HepG2 (cell line): ENCODE results near the gene KDM3A. TPM values are rescaled to one million over a fixed set of nuclear protein-coding genes. Genes with fewer than 3 reads are reported as not detected.

ENCODE experiments used
- ATAC-seq: fragments of 200-7000 bp; cut with Tn5 transposase; 3 replicates; pipeline ENCODE4 v1.9.1; 2020; ENCODE audit warnings: mild to moderate bottlenecking, moderate library complexity
- BruUV-seq: library from RNA; stranded (reverse); fragments of 400-500 nt; replicated peaks from 2 replicates; lab custom pipeline; 2021; lab: Mats Ljungman, UMichigan
- CTCF ChIA-PET: fragments of 300-600 bp; formaldehyde crosslinking; extraction: SDS; loops from one replicate; lab custom pipeline; 2021; ENCODE audit warnings: low total read pairs, inconsistent platforms, low intra/inter-chr PET ratio; lab: Yijun Ruan, JAX
- POLR2A ChIA-PET: fragments of 350-600 bp; sonication (Branson Sonifier 250); formaldehyde crosslinking; loops from one replicate; lab custom pipeline; 2020; ENCODE audit warnings: antibody characterized with exemption, inconsistent platforms; lab: Yijun Ruan, JAX
- DNase-seq: peaks from one replicate; pipeline ENCODE4 v3.0.0-alpha.2; 2015; ENCODE audit warnings: low spot score
- FAIRE-seq: peaks from 3 replicates; lab custom pipeline; 2011; peaks lifted over from hg19 to GRCh38; lab: Jason Lieb, UNC
- H2AFZ ChIP-seq: one replicate; pipeline ENCODE4 v1.6.1; 2011; ENCODE audit warnings: low read length, inconsistent platforms
- H3K27ac ChIP-seq: fragments of 300-600 bp; 3 replicates; pipeline ENCODE4 v1.8.0; 2011; ENCODE audit warnings: mixed run types, mild to moderate bottlenecking, mixed read lengths, low read length, inconsistent platforms; ENCODE audit not compliant: insufficient read depth; ENCODE audit errors: extremely low read length
- H3K27me3 ChIP-seq, 2 experiments: fragments of 200-600 bp in 1 of 2; 2 replicates in 1 of 2; 3 replicates in 1 of 2; pipeline versions ENCODE4 v1.6.0 to v1.8.0; 2011; ENCODE audit warnings: low read length in 2 of 2, mild to moderate bottlenecking in 2 of 2, moderate library complexity in 2 of 2, inconsistent platforms in 1 of 2; ENCODE audit not compliant: insufficient read depth in 2 of 2, control insufficient read depth in 1 of 2
- H3K36me3 ChIP-seq, 2 experiments: fragments of 200-600 bp in 1 of 2; replicated peaks in 1 of 2; 2 replicates in 1 of 2; 3 replicates in 1 of 2; pipeline versions ENCODE4 v1.5.1 to v1.8.0; 2011; ENCODE audit warnings: low read length in 2 of 2, inconsistent platforms in 1 of 2; ENCODE audit not compliant: insufficient read depth in 2 of 2, control insufficient read depth in 1 of 2
- H3K4me1 ChIP-seq: 2 replicates; pipeline ENCODE4 v1.5.1; 2012; ENCODE audit warnings: low read length, inconsistent platforms; ENCODE audit not compliant: insufficient read depth
- H3K4me2 ChIP-seq: 2 replicates; pipeline ENCODE4 v1.6.0; 2011; ENCODE audit warnings: low read depth, low read length, inconsistent platforms
- H3K4me3 ChIP-seq, 3 experiments: fragments of 200-600 bp in 1 of 3; sonication (generic), shearing (Covaris generic) in 1 of 3; replicated peaks in 1 of 3; 2 replicates each; pipeline ENCODE4 v1.5.1; 2011 to 2016; ENCODE audit warnings: low read length in 3 of 3, inconsistent platforms in 2 of 3, low read depth in 2 of 3, mild to moderate bottlenecking in 2 of 3, control low read depth in 1 of 3, mixed read lengths in 1 of 3; ENCODE audit not compliant: insufficient read depth in 1 of 3
- H3K79me2 ChIP-seq: one replicate; pipeline ENCODE4 v1.6.1; 2011; ENCODE audit warnings: low read length, inconsistent platforms; ENCODE audit not compliant: insufficient read depth
- H3K9ac ChIP-seq: 2 replicates; pipeline ENCODE4 v1.6.0; 2011; ENCODE audit warnings: mild to moderate bottlenecking, low read depth, low read length, inconsistent platforms; ENCODE audit not compliant: insufficient read depth
- H3K9me3 ChIP-seq: 2 replicates; pipeline ENCODE4 v1.5.1; 2012; ENCODE audit warnings: mild to moderate bottlenecking, low read length
- H4K20me1 ChIP-seq: 2 replicates; pipeline ENCODE4 v1.6.0; 2011; ENCODE audit warnings: inconsistent platforms, mild to moderate bottlenecking, low read length, moderate library complexity; ENCODE audit not compliant: insufficient read depth
- TAF1 ChIP-seq: sonication (generic); formaldehyde crosslinking; IDR thresholded peaks from 2 replicates; pipeline ENCODE4 v1.4.0; 2020; ENCODE audit warnings: missing genetic modification reagents
- ZNF367 ChIP-seq: sonication (generic); formaldehyde crosslinking; IDR thresholded peaks from 2 replicates; pipeline ENCODE4 v1.4.0; 2020; ENCODE audit warnings: missing genetic modification reagents, borderline replicate concordance
- ZNF512 ChIP-seq: sonication (generic); formaldehyde crosslinking; IDR thresholded peaks from 2 replicates; pipeline ENCODE4 v1.4.0; 2020; ENCODE audit warnings: mild to moderate bottlenecking, missing genetic modification reagents
- ZNF564 ChIP-seq: sonication (generic); formaldehyde crosslinking; IDR thresholded peaks from 2 replicates; pipeline ENCODE4 v1.8.1; 2023; ENCODE audit warnings: mild to moderate bottlenecking, missing genetic modification reagents
- ZNF674 ChIP-seq: sonication (generic); formaldehyde crosslinking; IDR thresholded peaks from 2 replicates; pipeline ENCODE4 v1.5.0; 2020; ENCODE audit warnings: low read depth, mild to moderate bottlenecking, missing genetic modification reagents
- WGBS: methylation state at CpG from one replicate; pipeline ENCODE4 v1.1.6; 2017; ENCODE audit warnings: low lambda C conversion rate; 5-methylcytosine and 5-hydroxymethylcytosine counted together
- in situ Hi-C: cut with HindIII; loops from 2 replicates; pipeline ENCODE4 v1.10.0; 2017; ENCODE audit warnings: low pct_unique_long_range_greater_than_20kb; ENCODE audit not compliant: extremely low pct_ligation_motif_present
- intact Hi-C: fragments of 100-400 bp; cut with micrococcal nuclease; formaldehyde crosslinking; loops from one replicate; pipeline ENCODE4 v1.10.0; 2022; ENCODE audit not compliant: unreplicated experiment
- polyA plus RNA-seq, 8 experiments: library from polyadenylated mRNA; depleted of rRNA in 3 of 8; stranded (reverse) in 7 of 8; unstranded in 1 of 8; fragments of >200 nt; fragmentation: Illumina TruSeq in 4 of 8; extraction: Trizol in 4 of 8; gene quantifications; 2 replicates each; pipeline versions ENCODE4 v1.2.1 to v1.2.3, GENCODE V29; 2011 to 2016; ENCODE audit warnings: low read depth in 4 of 8, missing spikeins in 1 of 8, mixed read lengths in 1 of 8; ENCODE audit not compliant: insufficient read depth in 1 of 8
- total RNA-seq, 5 experiments: library from RNA; depleted of rRNA; stranded (reverse); fragments of >200 nt; fragmentation: Illumina TruSeq; extraction: Trizol; gene quantifications; 2 replicates each; pipeline ENCODE4 v1.2.3, GENCODE V29; 2016; ENCODE audit warnings: low read depth in 1 of 5
- TF ChIP-seq, protein P1 (sequence below): sonication (generic); formaldehyde crosslinking; IDR thresholded peaks from 2 replicates; pipeline ENCODE4 v1.4.0; 2020; ENCODE audit warnings: mild to moderate bottlenecking, missing genetic modification reagents

The KDM3A gene
- total and polyA plus RNA-seq, 2 of the 13 experiments (the other 11 are each of a cell fraction or from before 2014, with no cell fraction given): 21.0 to 70.2 TPM

GRCh38 chr2:86411396-86411795, 29.8 kb upstream of the KDM3A start (continued):
- TF ChIP-seq, protein P1, sequence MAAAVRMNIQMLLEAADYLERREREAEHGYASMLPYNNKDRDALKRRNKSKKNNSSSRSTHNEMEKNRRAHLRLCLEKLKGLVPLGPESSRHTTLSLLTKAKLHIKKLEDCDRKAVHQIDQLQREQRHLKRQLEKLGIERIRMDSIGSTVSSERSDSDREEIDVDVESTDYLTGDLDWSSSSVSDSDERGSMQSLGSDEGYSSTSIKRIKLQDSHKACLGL (CRISPR knock-in tag): no peak
- TF ChIP-seq ZNF564 (CRISPR knock-in tag) (no peak), ZNF674 (no peak), TAF1 (CRISPR knock-in tag) (no peak)

DNA sequence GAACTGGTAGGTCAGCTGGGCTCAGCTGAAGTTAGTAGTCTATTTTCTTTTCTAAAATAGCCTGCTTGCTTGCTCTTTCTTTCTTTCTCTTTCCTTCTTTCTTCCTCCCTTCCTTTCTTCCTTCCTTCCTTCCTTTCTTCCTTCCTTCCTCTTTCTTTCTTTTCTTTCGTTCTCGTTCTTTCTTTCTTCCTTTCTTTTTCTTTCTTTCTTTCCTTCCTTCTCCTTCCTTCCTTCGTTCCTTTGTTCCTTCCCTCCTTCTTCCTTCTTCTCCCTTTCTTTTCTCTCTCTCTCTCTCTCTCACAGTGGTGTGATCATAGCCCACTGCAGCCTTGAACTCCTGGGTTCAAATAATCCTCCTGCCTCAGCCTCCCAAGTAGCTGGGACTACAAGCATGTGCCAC, 29.2 kb upstream of the KDM3A start:
- no peak overlapping the region for H3K4me3 ChIP-seq
- FAIRE-seq: no peak
- H3K79me2 ChIP-seq: no peaks in the 10 kb centered on the region
- peaks cover 0 to 9% of the 10 kb centered on the region in 2 experiments; a peak in 2 of 5 replicates for H3K27me3 ChIP-seq
- H2AFZ ChIP-seq: no peak overlapping the region
- H3K4me2 ChIP-seq: no peak overlapping the region
- in situ Hi-C loops (no loop called here), intact Hi-C loops (no loop called here)
- H3K9me3 ChIP-seq: no peaks in the 10 kb centered on the region
- no peak overlapping the region for H3K9ac ChIP-seq
- TF ChIP-seq ZNF367 (CRISPR knock-in tag): no peak
- TF ChIP-seq ZNF512 (CRISPR knock-in tag): 0 out of 2 replicates have a peak, but pooled peaks have one; percentile 46
- ChIA-PET CTCF (no interaction called here), POLR2A (no interaction called here)
- H3K27ac ChIP-seq: no peak overlapping the region
- no TSS peak for BruUV-seq
- WGBS: 43% methylated on average over 3 of the region's 3 CpGs
- DNase-seq: no peak
- no peaks in the 10 kb centered on the region for H4K20me1 ChIP-seq
- H3K36me3 ChIP-seq: no peaks in the 10 kb centered on the region
- no peak for ATAC-seq
- no peaks in the 10 kb centered on the region for H3K4me1 ChIP-seq
